ENCODE results near the gene C1S.

Gene C1S

DNA sequence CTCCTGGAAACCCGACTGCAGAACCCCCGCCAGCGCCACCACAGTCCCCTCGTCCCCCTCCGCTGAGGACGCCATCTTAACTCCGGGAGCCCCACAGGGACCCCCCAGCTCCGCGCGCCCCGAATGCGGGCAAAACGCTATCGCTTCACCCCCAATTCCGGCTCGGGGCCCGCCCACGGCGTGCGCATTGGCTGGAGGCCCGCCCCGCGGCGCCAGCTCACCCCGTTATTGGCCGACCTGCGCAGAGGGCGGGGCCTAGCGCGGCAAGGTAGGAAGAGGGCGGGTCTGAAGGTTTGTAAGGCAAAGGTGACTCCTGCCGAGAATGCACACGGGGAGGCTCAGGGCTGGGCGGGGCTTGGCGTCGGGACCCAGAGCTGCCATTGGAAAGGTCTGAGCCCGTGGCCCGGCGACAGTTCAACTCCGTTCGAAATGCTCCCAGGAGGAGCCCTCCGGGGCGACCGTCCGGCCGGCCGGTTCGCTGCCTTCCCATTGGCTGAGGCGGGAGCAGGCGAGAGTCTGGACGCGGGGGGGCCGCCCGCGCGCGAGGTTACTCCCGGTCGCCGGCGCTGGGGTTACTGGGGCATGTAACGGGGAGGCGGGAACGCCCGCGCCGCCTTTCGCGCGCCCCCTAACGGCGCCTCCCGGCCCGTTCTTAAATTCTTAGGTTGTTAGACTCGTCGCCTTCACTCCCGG lies 42.0 kb upstream of the C1S start, which contains the start of gene LPCAT3:
Gene LPCAT3 (minus strand): TSS at position 127 of the 693 bp plus-strand sequence. CDS start 52 bp downstream, at position 75.
- peaks cover 12% of the 10 kb centered on the region for H3K79me1 ChIP-seq (replicated peaks; ENCODE audit: low read length, poor library complexity, severe bottlenecking)
- peak within 1 kb of the TSS; percentile 29 for H2AFZ ChIP-seq (ENCODE audit: low read depth, low read length)
- peak within 1 kb of the TSS in 1 of 2 experiments; percentile 71 for H3K4ac ChIP-seq (ENCODE audit: low read depth in 1 of 2, low read length in 2 of 2)
- no peak within 1 kb of the TSS for H2AK5ac ChIP-seq (ENCODE audit: low read length, severe bottlenecking)
- peak within 1 kb of the TSS; percentile 74 for H3K4me2 ChIP-seq (ENCODE audit: low read length, poor library complexity, severe bottlenecking)
- H4K8ac ChIP-seq (ENCODE audit: low read length) = peak within 1 kb of the TSS; percentile 96
- peak within 1 kb of the TSS in 1 of 2 experiments; percentile 91 for H2BK12ac ChIP-seq (ENCODE audit: low read length in 2 of 2)
- H3K14ac ChIP-seq (ENCODE audit: low read length in 2 of 2) = peak within 1 kb of the TSS in 1 of 2 experiments; percentile 68
- H3K27me3 ChIP-seq (ENCODE audit: control insufficient read depth in 1 of 2, insufficient read depth in 1 of 2, low read length in 2 of 2) = no peaks in the 10 kb centered on the region
- H2BK5ac ChIP-seq (ENCODE audit: low read depth, low read length, poor library complexity, severe bottlenecking) = peak within 1 kb of the TSS; percentile 95
- H3K4me3 ChIP-seq (ENCODE audit: insufficient read depth in 1 of 2, low read depth in 1 of 2, low read length in 2 of 2) = peak within 1 kb of the TSS; percentile 75 to 97
- no peak within 1 kb of the TSS for H2BK15ac ChIP-seq (ENCODE audit: low read depth, poor library complexity, severe bottlenecking)
- peak within 1 kb of the TSS; percentile 85 for H2BK120ac ChIP-seq (ENCODE audit: low read depth, low read length)
- DNase-seq = peak; percentile 96
- peak within 1 kb of the TSS; percentile 94 to 98 for H3K18ac ChIP-seq (ENCODE audit: low read depth in 1 of 2, low read length in 2 of 2)
- no peak within 1 kb of the TSS for H3K23ac ChIP-seq (ENCODE audit: low read length in 2 of 2)
- peak within 1 kb of the TSS; percentile 97 for H4K91ac ChIP-seq (ENCODE audit: low read length)
- peak within 1 kb of the TSS; percentile 95 for H3K27ac ChIP-seq (ENCODE audit: low read length, poor library complexity, severe bottlenecking)
- under 1% methylated on average over 77 of the region's 77 CpGs for WGBS
- peaks cover 0 to 8% of the 10 kb centered on the region in 2 experiments for H3K36me3 ChIP-seq (ENCODE audit: control insufficient read depth in 1 of 2, insufficient read depth in 2 of 2, low read depth in 1 of 2, low read length in 2 of 2)
- H3K9me3 ChIP-seq (ENCODE audit: control insufficient read depth, low read length) = no peaks in the 10 kb centered on the region
- peak within 1 kb of the TSS; percentile 89 for H3K9ac ChIP-seq (ENCODE audit: low read length)
- peaks cover 3% of the 10 kb centered on the region for H3K4me1 ChIP-seq (ENCODE audit: control insufficient read depth, insufficient read depth, low read depth, low read length)

GRCh38 chr12:7019043-7019569 lies 41.4 kb upstream of the C1S start:
- DNase-seq = no peak
- no peak overlapping the region for H3K18ac ChIP-seq (ENCODE audit: low read depth in 1 of 2, low read length in 2 of 2)
- H3K4me2 ChIP-seq (ENCODE audit: low read length, poor library complexity, severe bottlenecking) = peak overlapping the region; percentile 61
- H3K23ac ChIP-seq (ENCODE audit: low read length in 2 of 2) = no peak overlapping the region
- H3K4me1 ChIP-seq (ENCODE audit: control insufficient read depth, insufficient read depth, low read depth, low read length) = peaks cover 3% of the 10 kb centered on the region
- 9% methylated on average over 5 of the region's 6 CpGs for WGBS
- H3K4me3 ChIP-seq (ENCODE audit: insufficient read depth in 1 of 2, low read depth in 1 of 2, low read length in 2 of 2) = peak overlapping the region in 1 of 2 experiments; percentile 97
- no peaks in the 10 kb centered on the region for H3K27me3 ChIP-seq (ENCODE audit: control insufficient read depth in 1 of 2, insufficient read depth in 1 of 2, low read length in 2 of 2)
- no peak overlapping the region for H2BK12ac ChIP-seq (ENCODE audit: low read length in 2 of 2)
- no peak overlapping the region for H2BK5ac ChIP-seq (ENCODE audit: low read depth, low read length, poor library complexity, severe bottlenecking)
- no peak overlapping the region for H2AFZ ChIP-seq (ENCODE audit: low read depth, low read length)
- peak overlapping the region; percentile 83 for H3K9ac ChIP-seq (ENCODE audit: low read length)
- H2BK120ac ChIP-seq (ENCODE audit: low read depth, low read length) = no peak overlapping the region
- peaks cover 11% of the 10 kb centered on the region for H3K79me1 ChIP-seq (replicated peaks; ENCODE audit: low read length, poor library complexity, severe bottlenecking)
- H3K4ac ChIP-seq (ENCODE audit: low read depth in 1 of 2, low read length in 2 of 2) = no peak overlapping the region
- no peak overlapping the region for H3K14ac ChIP-seq (ENCODE audit: low read length in 2 of 2)
- peak overlapping the region; percentile 75 for H3K27ac ChIP-seq (ENCODE audit: low read length, poor library complexity, severe bottlenecking)
- H4K8ac ChIP-seq (ENCODE audit: low read length) = no peak overlapping the region
- H3K9me3 ChIP-seq (ENCODE audit: control insufficient read depth, low read length) = no peaks in the 10 kb centered on the region
- H2BK15ac ChIP-seq (ENCODE audit: low read depth, poor library complexity, severe bottlenecking) = no peak overlapping the region
- no peak overlapping the region for H4K91ac ChIP-seq (ENCODE audit: low read length)
- H3K36me3 ChIP-seq (ENCODE audit: control insufficient read depth in 1 of 2, insufficient read depth in 2 of 2, low read depth in 1 of 2, low read length in 2 of 2) = peaks cover 0 to 4% of the 10 kb centered on the region in 2 experiments
- H2AK5ac ChIP-seq (ENCODE audit: low read length, severe bottlenecking) = no peak overlapping the region

- H2AFZ ChIP-seq (ENCODE audit: low read depth, low read length) = no peak overlapping the region
- no peak overlapping the region for H2BK120ac ChIP-seq (ENCODE audit: low read depth, low read length)
- no peak overlapping the region for H3K23ac ChIP-seq (ENCODE audit: low read length in 2 of 2)
- H2BK5ac ChIP-seq (ENCODE audit: low read depth, low read length, poor library complexity, severe bottlenecking) = no peak overlapping the region
- no peak overlapping the region for H3K14ac ChIP-seq (ENCODE audit: low read length in 2 of 2)
- no peak overlapping the region for H2BK15ac ChIP-seq (ENCODE audit: low read depth, poor library complexity, severe bottlenecking)
- H3K4ac ChIP-seq (ENCODE audit: low read depth in 1 of 2, low read length in 2 of 2) = no peak overlapping the region
- no peak overlapping the region for H3K4me2 ChIP-seq (ENCODE audit: low read length, poor library complexity, severe bottlenecking)
- H2AK5ac ChIP-seq (ENCODE audit: low read length, severe bottlenecking) = no peak overlapping the region
- H3K79me1 ChIP-seq (replicated peaks; ENCODE audit: low read length, poor library complexity, severe bottlenecking) = peaks cover 6% of the 10 kb centered on the region
- H3K27me3 ChIP-seq (ENCODE audit: control insufficient read depth in 1 of 2, insufficient read depth in 1 of 2, low read length in 2 of 2) = no peaks in the 10 kb centered on the region
- H2BK12ac ChIP-seq (ENCODE audit: low read length in 2 of 2) = no peak overlapping the region
- H4K91ac ChIP-seq (ENCODE audit: low read length) = no peak overlapping the region
- H3K18ac ChIP-seq (ENCODE audit: low read depth in 1 of 2, low read length in 2 of 2) = no peak overlapping the region
- H3K36me3 ChIP-seq (ENCODE audit: control insufficient read depth in 1 of 2, insufficient read depth in 2 of 2, low read depth in 1 of 2, low read length in 2 of 2) = no peaks in the 10 kb centered on the region
- H3K9me3 ChIP-seq (ENCODE audit: control insufficient read depth, low read length) = no peaks in the 10 kb centered on the region
- WGBS = 88% methylated on average over 4 of the region's 5 CpGs
- H3K27ac ChIP-seq (ENCODE audit: low read length, poor library complexity, severe bottlenecking) = no peak overlapping the region
- DNase-seq = no peak
- no peak overlapping the region for H3K4me3 ChIP-seq (ENCODE audit: insufficient read depth in 1 of 2, low read depth in 1 of 2, low read length in 2 of 2)
- H4K8ac ChIP-seq (ENCODE audit: low read length) = no peak overlapping the region
- no peaks in the 10 kb centered on the region for H3K4me1 ChIP-seq (ENCODE audit: control insufficient read depth, insufficient read depth, low read depth, low read length)
- no peak overlapping the region for H3K9ac ChIP-seq (ENCODE audit: low read length)
These were observed 38.6 kb upstream of the C1S start for GRCh38 chr12:7021956-7022355.

DNA sequence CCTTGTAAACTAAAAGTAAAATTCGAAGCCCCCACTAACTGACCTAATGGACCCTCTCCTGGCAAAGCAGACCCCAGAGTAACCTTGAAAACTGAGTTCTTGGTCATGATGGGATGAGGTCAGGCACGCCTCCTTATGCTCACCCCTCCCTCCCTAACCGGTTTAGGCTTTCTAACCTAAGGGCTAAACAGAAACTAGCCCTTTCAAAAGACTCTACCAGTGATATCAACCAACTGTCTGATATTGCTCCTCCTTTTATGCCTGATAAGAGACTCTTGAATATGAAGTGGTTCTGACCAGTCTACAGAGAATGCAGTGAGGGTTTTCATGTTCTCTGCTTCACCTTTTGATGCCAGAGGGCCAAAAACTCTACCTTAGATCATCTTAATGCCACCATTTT lies 37.4 kb upstream of the C1S start:
- no peak overlapping the region for H2BK15ac ChIP-seq (ENCODE audit: low read depth, poor library complexity, severe bottlenecking)
- no peak overlapping the region for H2BK120ac ChIP-seq (ENCODE audit: low read depth, low read length)
- no peak overlapping the region for H3K27ac ChIP-seq (ENCODE audit: low read length, poor library complexity, severe bottlenecking)
- no peak overlapping the region for H2AK5ac ChIP-seq (ENCODE audit: low read length, severe bottlenecking)
- no peaks in the 10 kb centered on the region for H3K27me3 ChIP-seq (ENCODE audit: control insufficient read depth in 1 of 2, insufficient read depth in 1 of 2, low read length in 2 of 2)
- no peak overlapping the region for H3K18ac ChIP-seq (ENCODE audit: low read depth in 1 of 2, low read length in 2 of 2)
- H3K14ac ChIP-seq (ENCODE audit: low read length in 2 of 2) = no peak overlapping the region
- H2BK12ac ChIP-seq (ENCODE audit: low read length in 2 of 2) = no peak overlapping the region
- H2BK5ac ChIP-seq (ENCODE audit: low read depth, low read length, poor library complexity, severe bottlenecking) = no peak overlapping the region
- 61% methylated on average over 2 of the region's 3 CpGs for WGBS
- no peak overlapping the region for H3K4me2 ChIP-seq (ENCODE audit: low read length, poor library complexity, severe bottlenecking)
- no peak overlapping the region for H3K9ac ChIP-seq (ENCODE audit: low read length)
- peaks cover 1% of the 10 kb centered on the region for H3K79me1 ChIP-seq (replicated peaks; ENCODE audit: low read length, poor library complexity, severe bottlenecking)
- H3K4me3 ChIP-seq (ENCODE audit: insufficient read depth in 1 of 2, low read depth in 1 of 2, low read length in 2 of 2) = no peak overlapping the region
- no peak overlapping the region for H3K23ac ChIP-seq (ENCODE audit: low read length in 2 of 2)
- no peak overlapping the region for H3K4ac ChIP-seq (ENCODE audit: low read depth in 1 of 2, low read length in 2 of 2)
- H4K8ac ChIP-seq (ENCODE audit: low read length) = no peak overlapping the region
- H3K9me3 ChIP-seq (ENCODE audit: control insufficient read depth, low read length) = no peaks in the 10 kb centered on the region
- H3K36me3 ChIP-seq (ENCODE audit: control insufficient read depth in 1 of 2, insufficient read depth in 2 of 2, low read depth in 1 of 2, low read length in 2 of 2) = no peaks in the 10 kb centered on the region
- no peak overlapping the region for H2AFZ ChIP-seq (ENCODE audit: low read depth, low read length)
- DNase-seq = no peak
- no peaks in the 10 kb centered on the region for H3K4me1 ChIP-seq (ENCODE audit: control insufficient read depth, insufficient read depth, low read depth, low read length)
- no peak overlapping the region for H4K91ac ChIP-seq (ENCODE audit: low read length)
